Measurements from ENCODE around the gene MED1. TPM values are rescaled to one million over a fixed set of nuclear protein-coding genes. Genes with fewer than 3 reads are reported as not detected.
A peak's percentile ranks its signal among the peaks of the same experiment; 100 is the strongest.

The MED1 gene
- total RNA-seq, 1 donor from 2014 or later = 21.8 TPM

GRCh38 chr17:39365242-39365641 lies 85.8 kb downstream of the MED1 start:
- peaks cover 43% of the 10 kb centered on the region for H3K4me1 ChIP-seq
- no peaks in the 10 kb centered on the region for H3K27me3 ChIP-seq (ENCODE audit: low read depth)
- intact Hi-C loops (cut with micrococcal nuclease) = no loop called here
- H3K4me3 ChIP-seq = peak overlapping the region; percentile 15
- no peaks in the 10 kb centered on the region for H3K9me3 ChIP-seq (replicated peaks)
- H3K36me3 ChIP-seq = no peaks in the 10 kb centered on the region
- no peak for TF ChIP-seq CTCF (IDR thresholded peaks at IDR 0.05; ENCODE audit: borderline replicate concordance)
- H3K27ac ChIP-seq (replicated peaks) = peak overlapping the region; percentile 38
- DNase-seq = no peak

GRCh38 chr17:39364236-39365025 lies 86.6 kb downstream of the MED1 start:
- peaks cover 51% of the 10 kb centered on the region for H3K4me1 ChIP-seq
- H3K9me3 ChIP-seq (replicated peaks) = no peaks in the 10 kb centered on the region
- peak overlapping the region; percentile 38 for H3K27ac ChIP-seq (replicated peaks)
- DNase-seq = no peak
- H3K4me3 ChIP-seq = no peak overlapping the region
- intact Hi-C loops (cut with micrococcal nuclease) = no loop called here
- TF ChIP-seq CTCF (IDR thresholded peaks at IDR 0.05; ENCODE audit: borderline replicate concordance) = no peak
- no peaks in the 10 kb centered on the region for H3K36me3 ChIP-seq
- H3K27me3 ChIP-seq (ENCODE audit: low read depth) = no peaks in the 10 kb centered on the region

GRCh38 chr17:39361064-39361463 lies 90.0 kb downstream of the MED1 start:
- H3K4me3 ChIP-seq = no peak overlapping the region
- DNase-seq = no peak
- H3K27ac ChIP-seq (replicated peaks) = peak overlapping the region; percentile 57
- H3K36me3 ChIP-seq = no peaks in the 10 kb centered on the region
- no peaks in the 10 kb centered on the region for H3K27me3 ChIP-seq (ENCODE audit: low read depth)
- intact Hi-C loops (cut with micrococcal nuclease) = no loop called here
- TF ChIP-seq CTCF (IDR thresholded peaks at IDR 0.05; ENCODE audit: borderline replicate concordance) = no peak
- H3K9me3 ChIP-seq (replicated peaks) = no peaks in the 10 kb centered on the region
- peaks cover 59% of the 10 kb centered on the region for H3K4me1 ChIP-seq

GRCh38 chr17:39360537-39360936 lies 90.5 kb downstream of the MED1 start:
- intact Hi-C loops (cut with micrococcal nuclease) = no loop called here
- no peaks in the 10 kb centered on the region for H3K27me3 ChIP-seq (ENCODE audit: low read depth)
- H3K27ac ChIP-seq (replicated peaks) = peak overlapping the region; percentile 57
- no peaks in the 10 kb centered on the region for H3K9me3 ChIP-seq (replicated peaks)
- no peak for DNase-seq
- peaks cover 54% of the 10 kb centered on the region for H3K4me1 ChIP-seq
- no peak overlapping the region for H3K4me3 ChIP-seq
- no peaks in the 10 kb centered on the region for H3K36me3 ChIP-seq
- TF ChIP-seq CTCF (IDR thresholded peaks at IDR 0.05; ENCODE audit: borderline replicate concordance) = no peak

GRCh38 chr17:39359994-39360393 lies 91.1 kb downstream of the MED1 start:
- TF ChIP-seq CTCF (IDR thresholded peaks at IDR 0.05; ENCODE audit: borderline replicate concordance) = no peak
- H3K4me1 ChIP-seq = peaks cover 48% of the 10 kb centered on the region
- no peak for DNase-seq
- no peak overlapping the region for H3K4me3 ChIP-seq
- H3K27me3 ChIP-seq (ENCODE audit: low read depth) = no peaks in the 10 kb centered on the region
- no peaks in the 10 kb centered on the region for H3K9me3 ChIP-seq (replicated peaks)
- no peaks in the 10 kb centered on the region for H3K36me3 ChIP-seq
- H3K27ac ChIP-seq (replicated peaks) = peak overlapping the region; percentile 57
- intact Hi-C loops (cut with micrococcal nuclease) = no loop called here

Measured in left ventricle myocardium inferior (tissue), 1 donor.